Thyroid gland (tissue), 4 donors: ENCODE data around the gene PREP. TPM values are rescaled to one million over a fixed set of nuclear protein-coding genes. Genes with fewer than 3 reads are reported as not detected.
A peak's percentile ranks its signal among the peaks of the same experiment; 100 is the strongest.

ENCODE experiments used
- DNase-seq, 2 donors: peaks; one replicate each; pipeline ENCODE4 v3.0.0-alpha.2; 2019
- H3K27ac ChIP-seq, 3 donors: fragments of 200-600 bp; sonication (generic); 1 replicate in 2 of 3; 2 replicates in 1 of 3; pipeline ENCODE4 v1.5.1; 2016 to 2019; ENCODE audit warnings: mild to moderate bottlenecking in 1 of 3, moderate library complexity in 1 of 3
- H3K27me3 ChIP-seq: fragments of 200-600 bp; sonication (generic); one replicate; pipeline ENCODE4 v1.5.1; 2019
- H3K36me3 ChIP-seq, 2 donors: fragments of 200-600 bp; sonication (generic); one replicate each; pipeline ENCODE4 v1.5.1; 2016 to 2019
- H3K4me1 ChIP-seq, 2 donors: fragments of 200-600 bp; sonication (generic); one replicate each; pipeline ENCODE4 v1.5.1; 2017 to 2019
- H3K4me3 ChIP-seq, 3 donors: fragments of 200-600 bp; sonication (generic); replicated peaks in 1 of 3; 1 replicate in 2 of 3; 2 replicates in 1 of 3; pipeline ENCODE4 v1.5.1; 2016; ENCODE audit warnings: mild to moderate bottlenecking in 1 of 3
- H3K9me3 ChIP-seq: fragments of 200-600 bp; sonication (generic); one replicate; pipeline ENCODE4 v1.5.1; 2017
- CTCF ChIP-seq, 6 experiments: fragments of 200-600 bp in 3 of 6; fragments of 450-650 bp in 3 of 6; sonication (generic) in 3 of 6; IDR thresholded peaks; one replicate each; pipeline ENCODE4 v1.5.1; 2016 to 2019; ENCODE audit warnings: antibody characterized with exemption in 6 of 6, mild to moderate bottlenecking in 2 of 6, inconsistent platforms in 1 of 6, moderate library complexity in 1 of 6
- POLR2A ChIP-seq, 2 donors: fragments of 450-650 bp; IDR thresholded peaks; one replicate each; pipeline ENCODE4 v1.6.1; 2017; ENCODE audit warnings: antibody characterized with exemption in 2 of 2, mild to moderate bottlenecking in 2 of 2, moderate library complexity in 1 of 2
- WGBS, 2 donors: methylation state at CpG; one replicate each; pipeline ENCODE4 v1.1.5; 2017; 5-methylcytosine and 5-hydroxymethylcytosine counted together
- intact Hi-C: fragments of 100-400 bp; cut with DNase I; formaldehyde crosslinking; loops from one replicate; pipeline ENCODE4 v1.15.1; 2023
- total RNA-seq, 4 donors: library from RNA; depleted of rRNA; stranded (reverse); fragments of >200 nt; gene quantifications; one replicate each; pipeline ENCODE4 v1.2.3, GENCODE V29; 2016

PREP gene
- total RNA-seq, 4 donors from 2014 or later = 13.7 to 21.7 (median 16.6) TPM

GRCh38 chr6:105336986-105337385, 65.9 kb downstream of the PREP start:
- intact Hi-C loops = no loop called here
- WGBS, 2 donors = 84 to 93% methylated on average over 2 of the region's 2 CpGs
- Histone ChIP-seq H3K27me3 (no peaks in the 10 kb centered on the region), H3K27ac (no peak overlapping the region), H3K9me3 (no peaks in the 10 kb centered on the region), H3K4me3 (no peak overlapping the region), H3K36me3 (no peaks in the 10 kb centered on the region), H3K4me1 (peaks cover 4 to 6% of the 10 kb centered on the region in 2 donors)
- DNase-seq = no peak
- TF ChIP-seq POLR2A (IDR thresholded peaks at IDR 0.05) (no peak), CTCF (IDR thresholded peaks at IDR 0.05) (no peak)

- no peaks in the 10 kb centered on the region for H3K27me3 ChIP-seq
- intact Hi-C loops = no loop called here
- H3K27ac ChIP-seq = no peak overlapping the region
- TF ChIP-seq CTCF (IDR thresholded peaks at IDR 0.05) (no peak), POLR2A (IDR thresholded peaks at IDR 0.05) (no peak)
- H3K36me3 ChIP-seq = no peaks in the 10 kb centered on the region
- peaks cover 9 to 12% of the 10 kb centered on the region in 2 donors for H3K4me1 ChIP-seq
- H3K4me3 ChIP-seq = no peak overlapping the region
- no peak for DNase-seq
- no peaks in the 10 kb centered on the region for H3K9me3 ChIP-seq
- 69 to 73% methylated on average over 4 of the region's 4 CpGs for WGBS, 2 donors
Observed at GRCh38 chr6:105332576-105332975, 70.3 kb downstream of the PREP start.

- 58 to 69% methylated on average over 4 of the region's 4 CpGs for WGBS, 2 donors
- Histone ChIP-seq H3K27me3 (no peaks in the 10 kb centered on the region), H3K36me3 (no peaks in the 10 kb centered on the region), H3K9me3 (no peaks in the 10 kb centered on the region), H3K27ac (no peak overlapping the region), H3K4me1 (peaks cover 16 to 17% of the 10 kb centered on the region in 2 donors), H3K4me3 (no peak overlapping the region)
- peak; percentile 70 to 74 for DNase-seq
- TF ChIP-seq CTCF (IDR thresholded peaks at IDR 0.05) (no peak), POLR2A (IDR thresholded peaks at IDR 0.05) (no peak)
- intact Hi-C loops = no loop called here
Observed at GRCh38 chr6:105331927-105332326, 71.0 kb downstream of the PREP start.

- Histone ChIP-seq H3K4me3 (no peak overlapping the region), H3K27me3 (no peaks in the 10 kb centered on the region), H3K36me3 (no peaks in the 10 kb centered on the region), H3K27ac (no peak overlapping the region), H3K9me3 (no peaks in the 10 kb centered on the region), H3K4me1 (peaks cover 25 to 27% of the 10 kb centered on the region in 2 donors)
- WGBS, 2 donors = 90 to 91% methylated on average over 2 of the region's 2 CpGs
- no peak for DNase-seq
- TF ChIP-seq POLR2A (IDR thresholded peaks at IDR 0.05) (no peak), CTCF (IDR thresholded peaks at IDR 0.05) (no peak)
- intact Hi-C loops = no loop called here
Observed at GRCh38 chr6:105330913-105331312, 72.0 kb downstream of the PREP start.

GRCh38 chr6:105330364-105330763, 72.5 kb downstream of the PREP start:
- no peak overlapping the region for H3K27ac ChIP-seq
- H3K9me3 ChIP-seq = no peaks in the 10 kb centered on the region
- H3K4me3 ChIP-seq = no peak overlapping the region
- H3K27me3 ChIP-seq = no peaks in the 10 kb centered on the region
- TF ChIP-seq CTCF (IDR thresholded peaks at IDR 0.05) = no peak
- TF ChIP-seq POLR2A (IDR thresholded peaks at IDR 0.05) = no peak
- 93% methylated on average over 3 of the region's 3 CpGs for WGBS, 2 donors
- peaks cover 25 to 28% of the 10 kb centered on the region in 2 donors for H3K4me1 ChIP-seq
- intact Hi-C loops = no loop called here
- no peaks in the 10 kb centered on the region for H3K36me3 ChIP-seq
- no peak for DNase-seq
